Skin epidermis (tissue), 12 donors: ENCODE measurements around the gene TIGIT.

ENCODE experiments used
- H3K27ac ChIP-seq, 21 experiments: fragments of 200-600 bp; sonication (generic) in 11 of 21; one replicate each; pipeline ENCODE4 v1.5.0; 2020; ENCODE audit warnings: mild to moderate bottlenecking in 3 of 21, inconsistent platforms in 2 of 21, moderate library complexity in 2 of 21
- H3K4me3 ChIP-seq, 7 experiments: fragments of 200-600 bp; sonication (generic) in 2 of 7; one replicate each; pipeline ENCODE4 v1.5.0; 2020; ENCODE audit warnings: inconsistent platforms in 2 of 7, mild to moderate bottlenecking in 2 of 7, moderate library complexity in 1 of 7

TIGIT gene

DNA sequence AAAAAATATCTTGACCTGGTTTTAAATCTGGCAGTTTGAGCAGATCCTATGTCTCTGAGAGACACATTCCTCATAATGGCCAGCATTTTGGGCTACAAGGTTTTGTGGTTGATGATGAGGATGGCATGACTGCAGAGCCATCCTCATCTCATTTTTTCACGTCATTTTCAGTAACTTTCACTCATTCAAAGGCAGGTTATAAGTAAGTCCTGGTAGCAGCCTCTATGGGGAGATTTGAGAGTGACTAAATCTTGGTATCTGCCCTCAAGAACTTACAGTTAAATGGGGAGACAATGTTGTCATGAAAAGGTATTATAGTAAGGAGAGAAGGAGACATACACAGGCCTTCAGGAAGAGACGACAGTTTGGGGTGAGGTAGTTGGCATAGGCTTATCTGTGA lies 14.5 kb downstream of the TIGIT start:
- H3K27ac ChIP-seq, result peak overlapping the region in 8 of 21 experiments; percentile 14 to 84 (median 56)

DNA sequence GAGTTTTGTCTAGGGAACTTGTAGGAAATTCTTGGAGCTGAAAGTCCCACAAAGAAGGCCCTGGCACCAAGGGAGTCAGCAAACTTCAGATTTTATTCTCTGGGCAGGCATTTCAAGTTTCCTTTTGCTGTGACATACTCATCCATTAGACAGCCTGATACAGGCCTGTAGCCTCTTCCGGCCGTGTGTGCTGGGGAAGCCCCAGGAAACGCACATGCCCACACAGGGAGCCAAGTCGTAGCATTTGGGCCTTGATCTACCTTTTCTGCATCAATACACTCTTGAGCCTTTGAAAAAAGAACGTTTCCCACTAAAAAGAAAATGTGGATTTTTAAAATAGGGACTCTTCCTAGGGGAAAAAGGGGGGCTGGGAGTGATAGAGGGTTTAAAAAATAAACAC lies 15.0 kb downstream of the TIGIT start:
- Histone ChIP-seq H3K4me3 (no peak overlapping the region), H3K27ac (peak overlapping the region in 9 of 21 experiments; percentile 3 to 84 (median 53))

More for the DNA sequence above, 14.5 kb downstream of the TIGIT start:
- H3K4me3 ChIP-seq, result no peak overlapping the region

DNA sequence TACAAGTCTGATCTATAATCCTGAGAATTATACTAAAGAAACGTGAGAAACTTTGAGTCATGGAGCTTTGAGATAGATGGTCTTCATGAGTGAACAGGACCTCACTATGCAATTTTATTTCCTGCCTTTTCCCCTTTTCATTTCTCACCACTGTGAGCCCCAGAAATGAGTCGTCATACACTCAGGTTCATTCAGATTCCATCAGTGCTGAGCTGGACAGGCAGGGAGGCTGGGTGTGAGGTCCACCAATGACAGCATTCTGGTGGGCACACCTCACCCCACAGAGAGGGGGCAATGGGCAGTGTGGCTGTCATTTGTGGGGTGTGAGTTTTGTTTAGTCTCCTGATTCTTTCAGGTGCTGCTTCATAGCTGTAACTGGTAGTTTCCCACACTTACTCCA lies 16.9 kb downstream of the TIGIT start:
- H3K27ac ChIP-seq, result no peak overlapping the region
- no peak overlapping the region for H3K4me3 ChIP-seq

DNA sequence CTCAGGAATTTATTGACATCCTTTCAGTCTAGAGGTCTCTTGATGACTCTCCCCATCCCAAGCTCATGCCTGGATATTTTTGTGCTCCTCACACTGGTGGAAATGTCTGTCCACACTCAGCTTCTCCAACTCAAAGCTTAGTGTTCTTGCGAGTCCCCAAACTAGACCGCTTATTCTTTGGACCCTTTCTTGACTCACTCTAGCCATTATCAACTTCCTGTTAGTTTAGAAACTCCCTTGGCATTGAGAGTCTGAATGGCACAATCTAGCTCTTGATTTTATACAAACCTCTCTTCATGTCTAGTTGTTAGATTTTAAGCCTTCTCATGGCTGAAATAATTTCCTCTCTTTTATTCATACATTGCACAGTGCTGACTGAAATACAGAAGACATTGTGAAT lies 19.6 kb downstream of the TIGIT start:
- peak overlapping the region in 2 of 21 experiments; percentile 23 to 82 for H3K27ac ChIP-seq
- no peak overlapping the region for H3K4me3 ChIP-seq

DNA sequence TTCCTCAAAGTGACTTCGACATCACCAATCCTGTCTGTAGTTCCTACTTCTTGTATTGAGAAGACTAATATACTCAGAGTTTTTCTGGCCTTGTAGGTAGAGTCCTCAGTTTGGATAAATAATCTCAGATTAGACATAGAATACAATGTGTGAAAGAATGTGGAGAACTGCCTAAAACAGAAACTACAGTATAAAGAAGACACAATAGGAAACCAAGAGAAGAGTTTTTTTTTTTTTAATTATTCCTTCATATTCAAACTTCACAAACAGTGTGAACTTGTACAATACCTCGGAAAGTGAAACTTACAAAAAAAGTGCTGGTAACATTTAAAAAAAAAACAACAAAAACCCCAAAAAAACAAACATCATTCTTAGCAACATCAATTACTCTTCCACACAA lies 20.5 kb downstream of the TIGIT start:
- H3K4me3 ChIP-seq, result no peak overlapping the region
- peak overlapping the region in 3 of 21 experiments; percentile 23 to 82 (median 27) for H3K27ac ChIP-seq

DNA sequence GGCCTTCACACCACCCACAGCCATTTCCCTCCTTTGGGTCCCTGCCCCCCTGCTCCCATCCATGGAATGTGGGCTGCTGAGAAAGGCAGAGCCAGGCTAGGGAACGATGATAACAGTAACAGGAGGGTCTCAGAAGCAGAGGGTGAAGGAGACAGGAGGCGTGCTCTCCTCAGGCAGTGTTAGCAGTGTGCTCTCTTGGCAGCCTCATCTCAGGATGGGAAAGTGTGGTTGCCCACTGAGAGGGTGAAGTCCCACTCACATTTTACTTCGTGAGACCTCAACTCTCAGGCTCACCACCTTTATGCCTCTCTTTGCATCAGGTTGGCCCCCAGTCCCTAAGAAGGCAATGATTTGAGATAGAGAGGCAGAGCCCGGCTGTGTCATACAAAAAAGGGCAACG lies 24.5 kb downstream of the TIGIT start:
- Histone ChIP-seq H3K27ac (peak overlapping the region in 8 of 21 experiments; percentile 22 to 82 (median 42)), H3K4me3 (no peak overlapping the region)

DNA sequence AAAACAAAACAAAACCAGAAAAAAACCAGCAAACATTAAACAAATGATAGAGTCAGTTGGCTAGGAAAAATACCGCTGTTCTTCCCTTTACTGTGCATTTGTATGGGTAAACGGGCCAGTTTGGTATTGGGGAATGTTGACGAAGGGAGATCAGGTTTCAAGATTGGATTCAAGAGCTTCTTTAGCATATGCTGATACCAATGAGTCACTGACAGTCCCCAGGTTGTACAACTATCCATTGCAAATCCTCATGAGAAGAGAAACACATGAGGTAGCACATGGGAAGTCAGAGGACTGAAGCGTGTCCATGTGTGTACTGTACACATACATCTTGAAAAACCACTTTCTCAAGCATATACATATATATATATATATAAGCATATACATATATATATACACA lies 25.6 kb downstream of the TIGIT start:
- H3K27ac ChIP-seq, result peak overlapping the region in 6 of 21 experiments; percentile 1 to 82 (median 29)

DNA sequence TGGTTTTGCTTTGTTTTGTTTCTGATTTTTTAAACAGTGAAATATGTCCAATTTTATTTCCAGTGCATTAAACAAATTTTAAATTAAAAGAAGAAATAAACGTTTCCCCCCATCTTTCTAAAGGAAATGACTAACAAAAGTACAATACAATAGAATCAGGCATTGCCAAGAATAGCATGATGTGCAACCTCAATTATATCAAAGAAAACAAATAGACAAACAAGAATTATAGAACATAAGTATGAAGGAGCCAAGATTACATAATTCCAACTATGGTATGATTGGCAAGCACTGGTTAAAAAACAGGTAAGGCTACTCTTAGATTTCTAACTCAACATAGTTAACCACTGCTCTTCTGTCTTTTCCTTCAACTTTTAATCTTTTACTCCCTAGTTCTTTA lies 26.4 kb downstream of the TIGIT start:
- H3K4me3 ChIP-seq, result no peak overlapping the region
- H3K27ac ChIP-seq, result peak overlapping the region in 6 of 21 experiments; percentile 9 to 82 (median 29)

More for the DNA sequence above, 25.6 kb downstream of the TIGIT start:
- no peak overlapping the region for H3K4me3 ChIP-seq

DNA sequence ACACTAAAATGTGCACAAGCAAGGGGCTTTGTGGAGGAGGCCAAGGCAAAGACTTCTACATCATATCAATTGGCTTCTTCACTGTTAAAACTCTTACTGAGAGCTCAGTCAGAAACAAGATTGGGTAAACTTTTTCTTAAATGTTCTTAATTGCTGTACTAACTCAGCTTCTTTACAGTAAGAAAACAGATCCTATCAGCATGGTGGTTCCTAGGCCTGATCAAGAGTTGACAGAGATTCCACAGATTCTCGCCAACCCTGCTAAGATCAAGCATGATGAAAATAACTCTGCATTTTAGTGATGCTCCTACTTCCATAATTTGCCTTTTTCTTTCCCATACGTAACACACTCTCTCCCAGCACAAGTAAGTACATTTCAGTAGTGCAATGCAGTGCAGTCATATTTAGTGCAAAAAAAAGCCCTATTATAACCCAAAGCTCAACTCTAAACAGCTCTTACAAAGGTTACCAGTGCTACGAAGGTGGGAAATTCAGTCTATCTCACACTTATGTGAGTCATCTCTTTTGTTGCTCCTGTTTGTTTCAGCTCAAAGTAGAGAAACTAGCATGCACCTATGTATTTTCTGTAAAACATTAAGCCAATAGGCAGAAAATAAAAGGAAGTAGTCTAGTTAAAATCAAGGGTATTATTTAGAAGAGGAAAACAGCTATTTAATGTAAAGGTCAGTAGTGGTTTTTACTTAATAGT lies 29.9 kb downstream of the TIGIT start:
- peak overlapping the region in 9 of 21 experiments; percentile 6 to 82 (median 44) for H3K27ac ChIP-seq
- H3K4me3 ChIP-seq, result no peak overlapping the region

DNA sequence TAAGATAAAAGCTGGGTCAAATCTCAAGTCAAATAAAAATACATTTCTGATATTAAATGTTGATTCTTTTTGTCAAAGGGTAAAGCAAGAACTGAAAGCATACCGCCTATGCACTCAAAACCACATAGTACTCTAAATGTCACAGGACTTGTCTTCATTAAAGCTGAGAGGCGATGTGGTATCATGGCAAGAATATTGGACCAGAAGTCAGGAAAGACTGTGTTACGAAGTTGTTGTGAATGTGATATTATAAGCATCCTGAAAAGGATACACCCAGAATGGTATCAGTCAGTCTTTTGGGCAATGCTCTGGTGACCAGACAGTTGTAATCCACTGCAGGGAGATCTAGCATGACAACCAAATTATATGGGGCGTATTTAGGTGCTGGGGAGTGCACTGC lies 33.8 kb downstream of the TIGIT start:
- Histone ChIP-seq H3K4me3 (no peak overlapping the region), H3K27ac (peak overlapping the region in 6 of 21 experiments; percentile 26 to 82 (median 58))

DNA sequence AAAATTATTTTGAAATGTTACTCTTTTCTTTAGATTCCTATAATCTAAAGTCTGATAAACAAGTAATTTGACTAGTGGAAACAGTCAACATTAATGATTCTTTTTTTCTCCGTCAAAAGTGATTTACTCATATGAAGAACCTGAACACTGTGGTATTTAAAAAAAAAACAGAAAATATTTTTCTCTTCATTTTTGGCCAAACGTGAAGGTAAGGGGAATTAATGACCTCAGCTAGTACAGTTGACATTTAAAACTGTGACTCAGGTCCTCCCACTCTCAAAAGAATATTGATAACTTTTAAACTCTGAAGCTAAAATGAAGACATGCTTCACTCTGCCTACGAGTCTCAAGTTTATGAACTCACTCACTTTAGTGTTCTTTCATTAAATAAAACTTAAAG lies 34.5 kb downstream of the TIGIT start:
- peak overlapping the region in 3 of 21 experiments; percentile 61 to 82 (median 74) for H3K27ac ChIP-seq
- no peak overlapping the region for H3K4me3 ChIP-seq

DNA sequence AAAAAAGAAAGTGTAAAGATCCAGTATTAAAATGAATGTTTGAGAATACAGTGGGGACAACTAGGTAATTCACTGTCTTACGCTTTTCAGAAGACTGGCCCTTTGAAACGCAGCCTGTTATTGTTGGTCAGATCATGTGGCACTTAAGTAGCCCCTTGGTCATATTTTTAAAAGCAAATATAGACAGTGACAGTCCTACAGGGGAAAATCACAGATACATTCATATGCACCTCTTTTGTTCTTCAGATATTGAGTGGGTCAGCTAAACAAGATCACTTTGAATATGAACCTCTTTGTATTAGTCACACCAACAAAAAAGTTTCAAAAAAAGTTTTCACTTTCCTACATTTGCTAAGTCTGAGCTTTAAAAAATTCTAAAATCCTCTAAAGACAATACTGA lies 36.0 kb downstream of the TIGIT start:
- H3K4me3 ChIP-seq, result no peak overlapping the region

DNA sequence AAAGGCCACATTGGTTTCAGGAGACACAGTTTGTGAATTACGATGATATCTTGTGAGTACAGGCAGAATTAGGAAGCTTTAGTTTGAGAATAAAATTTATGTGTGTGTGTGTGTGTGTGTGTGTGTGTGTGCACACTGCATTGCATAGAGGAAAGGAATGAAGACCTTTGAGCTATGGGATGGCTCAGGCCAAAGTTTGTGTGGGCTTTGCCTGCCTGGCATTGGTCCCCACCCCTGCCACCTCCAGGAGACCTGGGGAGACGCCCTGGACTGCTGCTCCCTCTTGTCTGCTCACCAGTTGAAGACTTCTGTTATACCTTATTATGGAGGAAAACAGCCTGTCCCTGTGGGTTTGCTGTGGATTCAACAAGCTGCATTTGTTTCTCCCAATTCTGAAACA lies 37.2 kb downstream of the TIGIT start:
- Histone ChIP-seq H3K4me3 (no peak overlapping the region), H3K27ac (peak overlapping the region in 6 of 21 experiments; percentile 7 to 82 (median 32))

More for the DNA sequence above, 36.0 kb downstream of the TIGIT start:
- peak overlapping the region in 1 of 21 experiments; percentile 82 for H3K27ac ChIP-seq

DNA sequence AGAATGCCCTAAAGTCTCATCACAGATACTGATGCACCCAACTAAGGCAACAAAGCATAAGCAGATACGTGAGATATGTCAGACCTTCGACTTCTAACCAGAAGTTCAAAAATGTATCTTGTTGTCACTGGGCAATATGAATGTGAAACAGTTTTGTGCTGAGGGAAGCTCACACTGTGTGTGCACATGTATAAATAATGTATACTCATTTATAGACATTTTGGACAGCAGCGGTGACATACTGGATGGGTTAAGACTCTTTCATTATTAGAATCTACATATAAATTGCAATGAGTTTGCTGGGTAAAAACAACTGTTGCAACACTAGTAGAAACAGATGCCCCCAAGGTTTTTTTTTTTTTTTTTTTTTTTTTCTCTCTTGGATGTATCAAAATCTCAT lies 37.9 kb downstream of the TIGIT start:
- no peak overlapping the region for H3K4me3 ChIP-seq
- peak overlapping the region in 6 of 21 experiments; percentile 8 to 82 (median 74) for H3K27ac ChIP-seq

DNA sequence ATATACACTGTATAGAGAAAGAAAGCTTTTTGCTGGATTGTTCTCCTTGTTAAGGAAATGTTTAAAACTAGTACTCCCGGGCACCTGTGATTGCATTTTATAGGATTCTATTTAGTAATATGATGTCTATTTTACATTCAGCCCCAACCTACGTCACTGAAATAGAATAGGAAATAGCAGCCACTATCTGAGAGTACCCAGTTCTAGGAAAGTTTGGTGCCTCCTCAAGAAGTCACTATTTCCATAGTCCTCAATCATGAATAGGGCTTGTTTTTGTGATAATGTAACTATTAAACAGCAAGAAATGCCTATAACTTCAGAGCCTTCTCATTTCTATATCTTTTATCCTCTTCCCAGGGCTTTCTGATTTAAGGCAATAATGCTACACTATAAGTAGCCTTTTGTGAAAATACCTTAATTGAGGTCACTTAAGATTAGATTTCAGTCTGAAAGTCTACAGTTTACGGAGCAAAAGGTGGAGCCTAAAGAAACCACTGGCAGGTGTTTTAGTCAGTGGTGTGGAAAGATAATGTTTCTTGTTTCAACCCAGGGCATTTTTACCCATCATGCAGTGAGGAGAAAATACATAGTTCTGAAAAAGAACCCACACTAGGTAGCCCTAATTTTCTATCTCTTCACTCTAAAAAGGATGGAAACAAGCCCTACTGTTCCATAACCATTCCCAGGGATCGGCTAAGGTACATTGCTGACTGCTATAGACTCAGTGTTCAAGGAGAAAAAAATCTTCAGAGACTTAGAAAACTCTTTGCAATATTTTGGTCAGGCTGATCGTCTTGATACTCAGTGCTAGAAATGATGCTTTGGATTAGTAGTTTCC lies 38.7 kb downstream of the TIGIT start:
- H3K27ac ChIP-seq, result peak overlapping the region in 12 of 21 experiments; percentile 19 to 82 (median 56)
- H3K4me3 ChIP-seq, result no peak overlapping the region

DNA sequence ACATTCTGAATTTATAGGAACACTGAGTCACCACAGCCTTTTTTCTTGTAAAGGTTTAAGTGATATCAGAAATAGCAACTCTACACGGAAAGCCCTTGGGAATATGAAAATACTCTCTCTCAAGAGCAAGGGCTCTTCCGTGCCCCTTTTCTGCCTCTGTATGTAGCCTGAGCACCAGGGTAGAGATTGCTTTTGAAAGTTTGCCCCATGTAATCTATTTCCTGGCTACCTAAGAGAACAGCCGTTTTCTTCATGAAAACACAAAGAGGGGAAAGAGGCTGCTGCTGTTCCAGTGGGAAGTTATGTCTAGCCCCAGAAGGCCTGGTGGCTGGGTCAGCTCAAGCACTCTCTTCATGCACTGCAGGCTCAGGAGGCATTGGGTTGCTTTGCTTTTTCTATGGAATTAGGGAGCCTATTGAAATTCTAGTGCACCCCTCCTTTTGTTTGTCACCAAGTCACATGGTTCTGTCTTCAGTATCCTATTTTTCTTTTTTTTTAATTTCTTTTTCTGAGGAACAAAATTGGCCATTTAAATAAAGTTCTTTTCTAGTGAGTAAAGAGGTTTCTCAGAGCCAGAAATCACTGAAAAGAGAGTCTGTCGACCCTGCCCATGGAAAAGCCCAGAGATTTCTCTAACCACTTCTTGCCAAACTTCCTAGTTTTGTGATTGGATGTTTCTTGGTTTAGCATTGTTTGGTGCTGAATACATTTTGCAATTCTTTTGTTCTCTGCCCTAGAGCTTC lies 39.5 kb downstream of the TIGIT start:
- H3K27ac ChIP-seq, result peak overlapping the region in 14 of 21 experiments; percentile 2 to 82 (median 42)
- H3K4me3 ChIP-seq, result no peak overlapping the region

DNA sequence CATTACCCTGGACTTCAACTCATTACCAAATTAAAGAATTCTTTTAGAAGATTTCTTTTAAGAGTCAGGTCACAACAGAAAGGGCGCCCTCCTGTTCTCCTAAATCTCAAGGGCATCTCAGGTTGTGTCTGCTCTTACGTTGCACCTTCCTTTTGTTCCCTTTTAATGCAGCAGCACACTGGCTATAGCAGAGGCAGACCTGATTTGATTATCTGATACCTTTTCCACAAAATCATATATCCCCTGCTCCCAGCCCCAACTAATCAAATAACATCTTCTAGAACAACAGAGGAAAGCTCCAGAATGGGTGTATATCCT lies 40.1 kb downstream of the TIGIT start:
- Histone ChIP-seq H3K27ac (peak overlapping the region in 7 of 21 experiments; percentile 46 to 82 (median 74)), H3K4me3 (no peak overlapping the region)

DNA sequence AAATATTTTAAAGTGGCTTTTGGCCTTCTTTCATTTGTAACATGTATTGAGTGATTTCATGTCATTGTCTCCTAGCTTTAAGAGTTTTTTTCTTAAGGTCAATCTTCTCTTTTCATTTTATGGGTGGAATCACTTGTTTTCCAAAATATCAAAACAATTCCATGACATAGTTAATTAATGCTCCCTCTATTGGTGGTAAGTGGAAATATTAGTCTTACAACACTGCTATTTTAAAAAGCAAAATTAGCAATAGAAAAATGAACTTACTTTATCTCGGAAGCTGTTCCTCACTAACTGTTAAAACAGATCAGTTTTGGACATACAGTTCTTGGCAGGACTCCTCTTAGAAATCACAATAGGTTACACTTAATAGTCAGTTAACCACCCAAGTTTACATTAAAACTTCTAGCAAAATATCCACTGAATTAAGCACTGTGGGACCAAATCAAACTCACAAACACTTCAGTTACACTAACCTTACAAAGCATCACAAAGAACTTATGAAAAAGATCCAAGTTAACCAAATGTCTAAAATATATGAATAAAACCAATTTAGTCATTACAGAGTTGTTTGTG lies 42.4 kb downstream of the TIGIT start:
- Histone ChIP-seq H3K27ac (peak overlapping the region in 2 of 21 experiments; percentile 12 to 82), H3K4me3 (no peak overlapping the region)

DNA sequence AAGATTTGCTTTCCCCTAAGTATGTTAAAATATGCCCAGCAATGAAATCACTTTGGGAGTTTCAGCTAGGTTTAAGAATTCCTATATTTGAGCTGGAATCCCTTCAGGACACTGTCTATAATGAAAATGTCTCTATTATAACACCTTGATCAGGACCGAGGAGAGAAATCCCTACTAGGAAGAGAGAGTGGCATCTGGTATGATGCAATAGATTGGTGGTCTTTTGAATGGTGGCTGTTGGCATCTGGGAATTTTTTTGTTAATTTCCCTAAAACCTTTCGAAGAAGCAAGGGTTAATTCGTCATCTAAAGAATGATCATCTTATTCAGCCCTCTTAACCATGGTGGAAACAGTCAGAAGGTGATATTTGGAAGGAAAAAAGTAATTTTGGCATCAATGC lies 43.0 kb downstream of the TIGIT start:
- Histone ChIP-seq H3K4me3 (no peak overlapping the region), H3K27ac (peak overlapping the region in 1 of 21 experiments; percentile 82)
